H1 (cell line): ENCODE measurements around the gene DNAJC7. TPM values are rescaled to one million over a fixed set of nuclear protein-coding genes. Genes with fewer than 3 reads are reported as not detected.

ENCODE experiments used
- CTCF ChIA-PET: fragments of 300-600 bp; sonication (Branson Sonifier 250); formaldehyde crosslinking; loops from one replicate; lab custom pipeline; 2021; ENCODE audit not compliant: partially characterized antibody; lab: Charles Lee
- POLR2A ChIA-PET: fragments of 300-600 bp; sonication (Branson Sonifier 250); formaldehyde crosslinking; loops from one replicate; lab custom pipeline; 2021; ENCODE audit warnings: inconsistent platforms; ENCODE audit not compliant: partially characterized antibody; lab: Charles Lee
- DNase-seq, 2 experiments: peaks; one replicate each; pipeline versions ENCODE4 v3.0.0 to v3.0.0-alpha.2; 2010 to 2022; ENCODE audit warnings: low spot score in 2 of 2, low read depth in 1 of 2, mixed read lengths in 1 of 2
- FAIRE-seq: peaks from 2 replicates; lab custom pipeline; 2011; peaks lifted over from hg19 to GRCh38; lab: Jason Lieb, UNC
- H2AFZ ChIP-seq: 2 replicates; pipeline ENCODE4 v1.8.1; 2012; ENCODE audit warnings: low read length, inconsistent platforms
- H2AK5ac ChIP-seq: 2 replicates; pipeline ENCODE4 v1.6.1; 2013; ENCODE audit warnings: low read depth, low read length
- H2BK120ac ChIP-seq: replicated peaks from 2 replicates; pipeline ENCODE3; 2013; ENCODE audit warnings: low read depth, low read length, inconsistent platforms
- H2BK12ac ChIP-seq: 2 replicates; pipeline ENCODE4 v1.6.1; 2013; ENCODE audit warnings: low read depth, low read length
- H2BK15ac ChIP-seq: 2 replicates; pipeline ENCODE4 v1.6.1; 2013; ENCODE audit warnings: low read length
- H2BK20ac ChIP-seq: 2 replicates; pipeline ENCODE4 v1.6.1; 2013; ENCODE audit warnings: low read length
- H2BK5ac ChIP-seq: 2 replicates; pipeline ENCODE4 v1.6.1; 2013; ENCODE audit warnings: low read depth, low read length
- H3K14ac ChIP-seq: 2 replicates; pipeline ENCODE4 v1.6.1; 2013; ENCODE audit warnings: inconsistent platforms; ENCODE audit not compliant: insufficient read length
- H3K18ac ChIP-seq: 2 replicates; pipeline ENCODE4 v1.6.1; 2013; ENCODE audit warnings: low read length; ENCODE audit errors: extremely low read depth
- H3K23ac ChIP-seq: 2 replicates; pipeline ENCODE4 v1.6.1; 2013; ENCODE audit warnings: inconsistent platforms; ENCODE audit not compliant: insufficient read length
- H3K23me2 ChIP-seq: 2 replicates; pipeline ENCODE4 v1.6.1; 2013; ENCODE audit warnings: low read depth, low read length
- H3K27ac ChIP-seq: 2 replicates; pipeline ENCODE4 v1.6.1; 2011; ENCODE audit warnings: low read depth, low read length, inconsistent platforms
- H3K27me3 ChIP-seq, 4 experiments: replicated peaks in 1 of 4; 1 replicate in 1 of 4; 2 replicates in 3 of 4; pipeline versions ENCODE4 v1.6.1 to v1.8.1; 2011 to 2013; ENCODE audit warnings: low read length in 3 of 4, mild to moderate bottlenecking in 3 of 4, inconsistent platforms in 2 of 4, mixed read lengths in 2 of 4, moderate library complexity in 1 of 4; ENCODE audit not compliant: control insufficient read depth in 3 of 4, insufficient read depth in 3 of 4; ENCODE audit errors: extremely low read depth in 1 of 4
- H3K36me3 ChIP-seq, 4 experiments: 2 replicates each; pipeline versions ENCODE4 v1.6.1 to v1.8.1; 2011 to 2013; ENCODE audit warnings: mild to moderate bottlenecking in 4 of 4, low read length in 3 of 4, moderate library complexity in 2 of 4, control low read depth in 1 of 4, inconsistent platforms in 1 of 4; ENCODE audit not compliant: insufficient read depth in 4 of 4, control insufficient read depth in 2 of 4
- H3K4ac ChIP-seq: replicated peaks from 2 replicates; pipeline ENCODE3; 2013; ENCODE audit warnings: low read length, low read depth, mixed read lengths, inconsistent platforms; ENCODE audit not compliant: insufficient read length
- H3K4me1 ChIP-seq, 4 experiments: replicated peaks in 1 of 4; 1 replicate in 1 of 4; 2 replicates in 3 of 4; pipeline versions ENCODE4 v1.6.1 to v1.8.1; 2011 to 2013; ENCODE audit warnings: low read length in 3 of 4, inconsistent platforms in 2 of 4, mixed read lengths in 1 of 4; ENCODE audit not compliant: insufficient read depth in 4 of 4, control insufficient read depth in 3 of 4
- H3K4me2 ChIP-seq, 2 experiments: 2 replicates each; pipeline versions ENCODE4 v1.6.1 to v1.8.1; 2011 to 2013; ENCODE audit warnings: low read depth in 2 of 2, low read length in 2 of 2, control low read depth in 1 of 2, inconsistent platforms in 1 of 2, mild to moderate bottlenecking in 1 of 2; ENCODE audit not compliant: insufficient read depth in 1 of 2
- H3K4me3 ChIP-seq, 4 experiments: fragments of 200-600, 300-600 bp in 1 of 4; sonication (generic), shearing (Covaris generic), sonication (Bioruptor Twin) in 1 of 4; 2 replicates each; pipeline versions ENCODE4 v1.5.1 to v1.8.1; 2011 to 2016; ENCODE audit warnings: low read length in 4 of 4, low read depth in 3 of 4, control low read depth in 2 of 4, inconsistent platforms in 2 of 4, mild to moderate bottlenecking in 2 of 4, mixed read lengths in 1 of 4, moderate library complexity in 1 of 4; ENCODE audit not compliant: insufficient read depth in 2 of 4; ENCODE audit errors: extremely low read depth in 1 of 4
- H3K56ac ChIP-seq: replicated peaks from 2 replicates; pipeline ENCODE3; 2013; ENCODE audit warnings: low read depth, mild to moderate bottlenecking, mixed read lengths, low read length, inconsistent platforms; ENCODE audit not compliant: insufficient read length
- H3K79me1 ChIP-seq: 2 replicates; pipeline ENCODE4 v1.6.1; 2013; ENCODE audit warnings: low read depth, low read length, control low read depth
- H3K79me2 ChIP-seq, 2 experiments: 2 replicates each; pipeline versions ENCODE4 v1.6.1 to v1.8.1; 2012 to 2013; ENCODE audit warnings: low read length in 2 of 2, mild to moderate bottlenecking in 2 of 2, inconsistent platforms in 1 of 2; ENCODE audit not compliant: insufficient read depth in 2 of 2, control insufficient read depth in 1 of 2
- H3K9ac ChIP-seq, 4 experiments: replicated peaks in 1 of 4; 1 replicate in 1 of 4; 2 replicates in 3 of 4; pipeline versions ENCODE4 v1.6.1 to v1.8.1; 2011 to 2013; ENCODE audit warnings: low read depth in 3 of 4, low read length in 3 of 4, control low read depth in 2 of 4, mild to moderate bottlenecking in 2 of 4, moderate library complexity in 2 of 4, inconsistent platforms in 1 of 4; ENCODE audit errors: extremely low read depth in 1 of 4
- H3K9me3 ChIP-seq, 2 experiments: 2 replicates each; pipeline versions ENCODE4 v1.6.1 to v1.8.1; 2012 to 2013; ENCODE audit warnings: mild to moderate bottlenecking in 2 of 2, moderate library complexity in 2 of 2, control low read depth in 1 of 2, inconsistent platforms in 1 of 2, low read depth in 1 of 2, low read length in 1 of 2, mixed read lengths in 1 of 2; ENCODE audit not compliant: insufficient read depth in 2 of 2
- H4K20me1 ChIP-seq, 2 experiments: replicated peaks in 1 of 2; 2 replicates each; pipeline versions ENCODE3 to v1.8.1; 2011 to 2013; ENCODE audit warnings: inconsistent platforms in 2 of 2, low read length in 2 of 2, mild to moderate bottlenecking in 1 of 2; ENCODE audit not compliant: insufficient read depth in 2 of 2, control insufficient read depth in 1 of 2
- H4K5ac ChIP-seq: 2 replicates; pipeline ENCODE4 v1.6.1; 2013; ENCODE audit warnings: low read length, low read depth, mixed read lengths, inconsistent platforms; ENCODE audit not compliant: insufficient read length
- H4K8ac ChIP-seq: 2 replicates; pipeline ENCODE4 v1.8.0; 2013; ENCODE audit warnings: mild to moderate bottlenecking, moderate library complexity, low read length, inconsistent platforms; ENCODE audit not compliant: insufficient read depth; ENCODE audit errors: extremely low read depth
- H4K91ac ChIP-seq: replicated peaks from 2 replicates; pipeline ENCODE3; 2013; ENCODE audit warnings: low read length, mixed read lengths, inconsistent platforms; ENCODE audit not compliant: insufficient read length
- GABPA ChIP-seq: IDR thresholded peaks from 2 replicates; pipeline ENCODE4 v1.6.1; 2011; ENCODE audit warnings: mild to moderate bottlenecking, low read length, moderate library complexity, borderline replicate concordance; ENCODE audit not compliant: insufficient read depth
- KDM5A ChIP-seq: fragments of 200-600 bp; IDR thresholded peaks from 2 replicates; pipeline ENCODE4 v1.7.1; 2012; ENCODE audit warnings: mild to moderate bottlenecking, low read length, inconsistent platforms, mixed read lengths
- POLR2A ChIP-seq, 2 experiments: IDR thresholded peaks; 1 replicate in 1 of 2; 2 replicates in 1 of 2; pipeline ENCODE4 v1.6.1; 2011; ENCODE audit warnings: low read depth in 2 of 2, low read length in 2 of 2, mild to moderate bottlenecking in 2 of 2; ENCODE audit errors: control extremely low read depth in 1 of 2
- POLR2AphosphoS5 ChIP-seq: IDR thresholded peaks from 2 replicates; pipeline ENCODE4 v1.6.1; 2011; ENCODE audit warnings: low read depth, low read length
- TEAD4 ChIP-seq: IDR thresholded peaks from 2 replicates; pipeline ENCODE4 v1.6.1; 2012; ENCODE audit warnings: low read depth, low read length, inconsistent platforms, mixed read lengths
- WGBS, 2 experiments: shearing (Covaris generic) in 1 of 2; methylation state at CpG; one replicate each; pipeline versions ENCODE4 v1.1.6 to v1.1.7; 2013 to 2015; ENCODE audit warnings: low lambda C conversion rate in 2 of 2, mixed read lengths in 2 of 2, inconsistent platforms in 1 of 2, low coverage in 1 of 2, missing lambda C conversion rate in 1 of 2; ENCODE audit not compliant: insufficient replicate concordance in 2 of 2, insufficient coverage in 1 of 2, insufficient read length in 1 of 2; ENCODE audit errors: extremely low coverage in 1 of 2, missing lambda C conversion rate in 1 of 2; 5-methylcytosine and 5-hydroxymethylcytosine counted together
- polyA plus RNA-seq, 7 experiments: library from polyadenylated mRNA; depleted of rRNA in 3 of 7; stranded (reverse) in 5 of 7; unstranded in 2 of 7; fragments of >200 nt in 5 of 7; fragments of 200-250 nt in 2 of 7; gene quantifications; 1 replicate in 5 of 7; 2 replicates in 1 of 7; 4 replicates in 1 of 7; pipeline versions ENCODE4 v1.2.1 to v1.2.3, GENCODE V29; 2011 to 2013; ENCODE audit warnings: missing spikeins in 2 of 7, mixed read lengths in 2 of 7
- total RNA-seq: library from RNA; stranded (reverse); fragmentation: NEBNext Ultra II Directional; extraction: Animal tissue kit (Norgen Biotek cat#: 25700); gene quantifications from 2 replicates; pipeline ENCODE4 v1.2.1, GENCODE V29; 2021

The DNAJC7 gene
- total and polyA plus RNA-seq, 2 of the 8 experiments (the other 6 are each of a cell fraction or from before 2014, with no cell fraction given), result 31.0 to 148 TPM

DNA sequence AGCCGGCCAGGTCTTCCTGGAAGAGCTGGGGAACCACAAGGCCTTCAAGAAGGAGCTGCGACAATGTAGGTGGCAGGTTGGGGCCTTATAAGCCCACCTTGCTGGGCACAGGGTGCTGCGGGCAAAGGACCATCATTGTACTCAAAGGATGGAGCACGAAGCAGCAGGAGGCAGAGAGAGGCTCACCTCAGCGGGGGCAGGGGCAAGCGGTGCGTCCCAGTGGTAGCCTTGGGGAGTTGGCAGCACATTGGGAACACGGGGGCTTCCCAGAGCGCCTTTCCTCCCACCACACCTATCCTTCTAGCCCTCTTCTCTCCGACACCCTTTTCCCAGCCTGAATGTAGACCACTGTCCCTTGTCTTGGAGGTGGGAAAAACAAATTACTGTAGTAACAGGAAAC lies 48.6 kb downstream of the DNAJC7 start:
- no peak overlapping the region for H3K9ac ChIP-seq
- H2BK5ac ChIP-seq, result no peak overlapping the region
- H4K20me1 ChIP-seq, result peaks cover 2 to 16% of the 10 kb centered on the region in 2 experiments
- H3K4me1 ChIP-seq, result peaks cover 0 to 10% (median 5%) of the 10 kb centered on the region in 4 experiments; a peak in 6 of 7 replicates
- no peak overlapping the region; a peak in 1 of 4 replicates for H3K4me2 ChIP-seq
- peaks cover 3% of the 10 kb centered on the region; the same call in 1 of the 2 replicates for H3K79me1 ChIP-seq
- CTCF ChIA-PET, result interaction anchor here (0.7 to 2.2 kb wide), 6 partner anchors 11 to 132 kb away, joined by 3 to 5 read pairs (median 4); partner anchors contain the start of genes NKIRAS2 and ODAD4
- H3K4ac ChIP-seq, result no peak overlapping the region
- WGBS, 2 experiments, result 89% methylated on average over 10 of the region's 10 CpGs; no CpG with 5 or more reads in 1 of the 2 experiments
- H2BK120ac ChIP-seq, result no peak overlapping the region
- peak overlapping the region; percentile 21 for H3K56ac ChIP-seq
- H3K27ac ChIP-seq, result no peak overlapping the region
- peaks cover 5 to 21% (median 19%) of the 10 kb centered on the region in 4 experiments; a peak in 6 of 8 replicates for H3K36me3 ChIP-seq
- POLR2A ChIA-PET, result interaction anchor here (0.8 to 6.3 kb wide), 16 partner anchors 7 to 145 kb away, joined by 3 to 67 read pairs (median 6); partner anchors contain the start of genes ACLY, DNAJC7 and NKIRAS2
- H4K5ac ChIP-seq, result no peak overlapping the region
- no peak for TF ChIP-seq KDM5A
- no peak for TF ChIP-seq GABPA
- peak; percentile 59; the same call in 1 of the 2 replicates for TF ChIP-seq POLR2AphosphoS5
- no peak for TF ChIP-seq TEAD4
- peak in 1 of 2 experiments; percentile 58; a peak in 2 of 3 replicates for TF ChIP-seq POLR2A (IDR thresholded peaks at IDR 0.05; ENCODE audit: control extremely low read depth in 1 of 2, low read depth in 2 of 2, low read length in 2 of 2)
- H3K23ac ChIP-seq, result no peak overlapping the region
- H3K14ac ChIP-seq, result no peak overlapping the region
- H2BK15ac ChIP-seq, result no peak overlapping the region
- H2BK20ac ChIP-seq, result no peak overlapping the region
- no peak overlapping the region for H3K18ac ChIP-seq
- H3K23me2 ChIP-seq, result peaks cover 8% of the 10 kb centered on the region; the same call in 1 of the 2 replicates
- H4K8ac ChIP-seq, result no peak overlapping the region
- H3K79me2 ChIP-seq, result no peaks in the 10 kb centered on the region
- FAIRE-seq (no peak), DNase-seq (no peak)
- H2AK5ac ChIP-seq, result no peak overlapping the region
- no peaks in the 10 kb centered on the region for H3K27me3 ChIP-seq
- H2AFZ ChIP-seq, result no peak overlapping the region
- no peak overlapping the region for H2BK12ac ChIP-seq
- H3K4me3 ChIP-seq, result no peak overlapping the region
- H4K91ac ChIP-seq, result no peak overlapping the region
- no peaks in the 10 kb centered on the region for H3K9me3 ChIP-seq
